Stimulated activated CD8-positive, alpha-beta memory T cell treated with anti-CD3 and anti-CD28 coated beads, Interleukin-15, amount 100 ng/mL, for 24 hours (primary cell): ENCODE measurements around the gene NARF.
"Not testable (repeated sequence)": the region's sequence is repeated elsewhere in the genome, so short reads cannot be mapped to it uniquely, and the experiment has no call there.

ENCODE experiments used
- DNase-seq: peaks from one replicate; pipeline ENCODE4 v3.0.0-alpha.2; 2020; ENCODE audit warnings: low read depth

Gene NARF

GRCh38 chr17:82503094-82503727 is 44.7 kb downstream of the NARF start:
- DNase-seq: no peak

- no peak for DNase-seq
Observed at GRCh38 chr17:82503728-82504308, 45.3 kb downstream of the NARF start.

GRCh38 chr17:82505296-82505695 is 46.8 kb downstream of the NARF start:
- DNase-seq: no peak

- not testable (repeated sequence) for DNase-seq
Observed at GRCh38 chr17:82506402-82506801, 47.9 kb downstream of the NARF start.

- DNase-seq: no peak
Observed at GRCh38 chr17:82507631-82508175, 49.2 kb downstream of the NARF start.

- DNase-seq: not testable (repeated sequence)
Observed at GRCh38 chr17:82511642-82512041, 53.1 kb downstream of the NARF start.

- not testable (repeated sequence) for DNase-seq
Observed at GRCh38 chr17:82513864-82514263, 55.3 kb downstream of the NARF start.

- no peak for DNase-seq
Observed at GRCh38 chr17:82517230-82517865, 58.8 kb downstream of the NARF start.

GRCh38 chr17:82518826-82519810 is 60.6 kb downstream of the NARF start, which contains the start of gene FOXK2:
Gene FOXK2 (plus strand): TSS chr17:82519732. CDS start chr17:82519889, 157 bp downstream.
- DNase-seq: peak; percentile 90

- DNase-seq: no peak
Observed at GRCh38 chr17:82519971-82520903, 61.7 kb downstream of the NARF start.

- no peak for DNase-seq
Observed at GRCh38 chr17:82524540-82524939, 66.0 kb downstream of the NARF start.

- no peak for DNase-seq
Observed at GRCh38 chr17:82525712-82526111, 67.2 kb downstream of the NARF start.

GRCh38 chr17:82527898-82528297 is 69.4 kb downstream of the NARF start:
- DNase-seq: no peak

- DNase-seq: no peak
Observed at GRCh38 chr17:82528484-82529265, 70.1 kb downstream of the NARF start.

GRCh38 chr17:82529914-82530300 is 71.4 kb downstream of the NARF start:
- DNase-seq: no peak

- DNase-seq: no peak
Observed at GRCh38 chr17:82531431-82531881, 72.9 kb downstream of the NARF start.

GRCh38 chr17:82534401-82534812 is 75.9 kb downstream of the NARF start:
- DNase-seq: no peak

- no peak for DNase-seq
Observed at GRCh38 chr17:82536512-82537201, 78.1 kb downstream of the NARF start.

- DNase-seq: not testable (repeated sequence)
Observed at GRCh38 chr17:82537228-82537627, 78.7 kb downstream of the NARF start.
